Measurements from ENCODE around the gene SCYGR8. TPM values are rescaled to one million over a fixed set of nuclear protein-coding genes. Genes with fewer than 3 reads are reported as not detected.

Gene SCYGR8
- total RNA-seq, 2 experiments from 2014 or later: not detected

GRCh38 chr2:227761740-227762476 is 16.2 kb downstream of the SCYGR8 start:
- POLR2A ChIA-PET: no interaction called here
- ATAC-seq (no peak), DNase-seq (no peak)
- H3K9me3 Mint-ChIP-seq: no peaks in the 10 kb centered on the region
- intact Hi-C loops (cut with micrococcal nuclease): loop anchor here (5.0 to 10.0 kb wide), 4 partner anchors 105 to 637 kb away; no protein-coding TSS in a partner anchor
- no peaks in the 10 kb centered on the region for H3K4me1 Mint-ChIP-seq (ENCODE audit: low read depth)
- no peaks in the 10 kb centered on the region for H3K36me3 Mint-ChIP-seq (ENCODE audit: low read depth)
- CTCF ChIA-PET: interaction anchor here (3.0 kb wide), 1 partner anchor 104 kb away, joined by 11 read pairs; no protein-coding TSS in a partner anchor
- no peak for TF ChIP-seq CTCF (IDR thresholded peaks at IDR 0.05)
- no peak overlapping the region for H3K27ac Mint-ChIP-seq
- H3K27me3 Mint-ChIP-seq: peaks cover 2% of the 10 kb centered on the region
- H3K4me3 Mint-ChIP-seq: no peak overlapping the region

GRCh38 chr2:227765788-227766372 is 20.2 kb downstream of the SCYGR8 start:
- TF ChIP-seq CTCF (IDR thresholded peaks at IDR 0.05): no peak
- H3K27ac Mint-ChIP-seq: no peak overlapping the region
- no peak for DNase-seq
- ChIA-PET POLR2A (no interaction called here), CTCF (interaction anchor here (0.6 to 3.9 kb wide), 53 partner anchors 8 to 637 kb away, joined by 3 to 65 read pairs (median 4); no protein-coding TSS in a partner anchor)
- no peaks in the 10 kb centered on the region for H3K9me3 Mint-ChIP-seq
- ATAC-seq: no peak
- no peaks in the 10 kb centered on the region for H3K36me3 Mint-ChIP-seq (ENCODE audit: low read depth)
- no peak overlapping the region for H3K4me3 Mint-ChIP-seq
- H3K27me3 Mint-ChIP-seq: peaks cover under 1% of the 10 kb centered on the region
- intact Hi-C loops (cut with micrococcal nuclease): loop anchor here (10.0 kb wide), 3 partner anchors 281 to 641 kb away; no protein-coding TSS in a partner anchor
- H3K4me1 Mint-ChIP-seq (ENCODE audit: low read depth): no peaks in the 10 kb centered on the region

GRCh38 chr2:227766373-227766883 is 20.7 kb downstream of the SCYGR8 start:
- POLR2A ChIA-PET: no interaction called here
- Mint-ChIP-seq H3K4me3 (no peak overlapping the region), H3K27me3 (no peaks in the 10 kb centered on the region), H3K9me3 (no peaks in the 10 kb centered on the region), H3K4me1 (ENCODE audit: low read depth) (no peaks in the 10 kb centered on the region), H3K27ac (no peak overlapping the region), H3K36me3 (ENCODE audit: low read depth) (no peaks in the 10 kb centered on the region)
- CTCF ChIA-PET: interaction anchor here (0.7 to 3.9 kb wide), 53 partner anchors 9 to 637 kb away, joined by 3 to 65 read pairs (median 4); no protein-coding TSS in a partner anchor
- intact Hi-C loops (cut with micrococcal nuclease): loop anchor here (10.0 kb wide), 3 partner anchors 282 to 642 kb away; no protein-coding TSS in a partner anchor
- TF ChIP-seq CTCF (IDR thresholded peaks at IDR 0.05): peak; percentile 86
- ATAC-seq (peak; percentile 94), DNase-seq (peak; percentile 72)

- no peak overlapping the region for H3K27ac Mint-ChIP-seq
- ChIA-PET POLR2A (no interaction called here), CTCF (interaction anchor here (0.7 to 3.9 kb wide), 4 partner anchors 13 to 110 kb away, joined by 4 to 65 read pairs (median 10); no protein-coding TSS in a partner anchor)
- DNase-seq (no peak), ATAC-seq (no peak)
- no peaks in the 10 kb centered on the region for H3K27me3 Mint-ChIP-seq
- no peak for TF ChIP-seq CTCF (IDR thresholded peaks at IDR 0.05)
- H3K4me1 Mint-ChIP-seq (ENCODE audit: low read depth): no peaks in the 10 kb centered on the region
- intact Hi-C loops (cut with micrococcal nuclease): loop anchor here (10.0 kb wide), 3 partner anchors 283 to 643 kb away; no protein-coding TSS in a partner anchor
- H3K36me3 Mint-ChIP-seq (ENCODE audit: low read depth): no peaks in the 10 kb centered on the region
- H3K4me3 Mint-ChIP-seq: no peak overlapping the region
- no peaks in the 10 kb centered on the region for H3K9me3 Mint-ChIP-seq
These were observed 22.1 kb downstream of the SCYGR8 start for GRCh38 chr2:227767830-227768229.

Measured in activated CD8-positive, alpha-beta T cell treated with anti-CD3 and anti-CD28 coated beads for 36 hours (primary cell).